ENCODE data around the gene CELSR2.
"Not testable (repeated sequence)": the region's sequence is repeated elsewhere in the genome, so short reads cannot be mapped to it uniquely, and the experiment has no call there.

CELSR2 gene

GRCh38 chr1:109298666-109299557 lies 49.6 kb downstream of the CELSR2 start:
- Histone ChIP-seq H3K36me3 (replicated peaks) (no peaks in the 10 kb centered on the region), H3K27ac (peak overlapping the region; percentile 91), H3K27me3 (replicated peaks) (no peaks in the 10 kb centered on the region), H3K4me3 (ENCODE audit: low read depth, low read length) (no peak overlapping the region)
- peak; percentile 93 for DNase-seq
- in situ Hi-C loops (cut with HindIII; ENCODE audit: low pct_ligation_motif_present, low sequenced_read_pairs) = no loop called here
- TF ChIP-seq CTCF (IDR thresholded peaks at IDR 0.05; ENCODE audit: low read depth, low read length, missing control alignments) = no peak

GRCh38 chr1:109299558-109300343 lies 50.4 kb downstream of the CELSR2 start:
- in situ Hi-C loops (cut with HindIII; ENCODE audit: low pct_ligation_motif_present, low sequenced_read_pairs) = no loop called here
- H3K4me3 ChIP-seq (ENCODE audit: low read depth, low read length) = no peak overlapping the region
- H3K36me3 ChIP-seq (replicated peaks) = no peaks in the 10 kb centered on the region
- no peaks in the 10 kb centered on the region for H3K27me3 ChIP-seq (replicated peaks)
- peak overlapping the region; percentile 91 for H3K27ac ChIP-seq
- no peak for TF ChIP-seq CTCF (IDR thresholded peaks at IDR 0.05; ENCODE audit: low read depth, low read length, missing control alignments)
- peak; percentile 77 for DNase-seq

- in situ Hi-C loops (cut with HindIII; ENCODE audit: low pct_ligation_motif_present, low sequenced_read_pairs) = no loop called here
- Histone ChIP-seq H3K27me3 (replicated peaks) (no peaks in the 10 kb centered on the region), H3K36me3 (replicated peaks) (no peaks in the 10 kb centered on the region), H3K4me3 (ENCODE audit: low read depth, low read length) (no peak overlapping the region), H3K27ac (no peak overlapping the region)
- TF ChIP-seq CTCF (IDR thresholded peaks at IDR 0.05; ENCODE audit: low read depth, low read length, missing control alignments) = no peak
- no peak for DNase-seq
These were observed 51.4 kb downstream of the CELSR2 start for GRCh38 chr1:109300650-109301151.

- in situ Hi-C loops (cut with HindIII; ENCODE audit: low pct_ligation_motif_present, low sequenced_read_pairs) = no loop called here
- Histone ChIP-seq H3K27ac (no peak overlapping the region), H3K4me3 (ENCODE audit: low read depth, low read length) (no peak overlapping the region), H3K27me3 (replicated peaks) (no peaks in the 10 kb centered on the region), H3K36me3 (replicated peaks) (no peaks in the 10 kb centered on the region)
- TF ChIP-seq CTCF (IDR thresholded peaks at IDR 0.05; ENCODE audit: low read depth, low read length, missing control alignments) = no peak
- DNase-seq = no peak
These were observed 52.5 kb downstream of the CELSR2 start for GRCh38 chr1:109301874-109302273.

GRCh38 chr1:109304226-109304920 lies 55.0 kb downstream of the CELSR2 start:
- in situ Hi-C loops (cut with HindIII; ENCODE audit: low pct_ligation_motif_present, low sequenced_read_pairs) = no loop called here
- no peak overlapping the region for H3K27ac ChIP-seq

GRCh38 chr1:109305991-109306390 lies 56.7 kb downstream of the CELSR2 start:
- DNase-seq; H3K27me3 ChIP-seq (replicated peaks); H3K27ac ChIP-seq; H3K4me3 ChIP-seq (ENCODE audit: low read depth, low read length); in situ Hi-C loops (cut with HindIII; ENCODE audit: low pct_ligation_motif_present, low sequenced_read_pairs); H3K36me3 ChIP-seq (replicated peaks): not testable (repeated sequence)

More at GRCh38 chr1:109304226-109304920, 55.0 kb downstream of the CELSR2 start:
- H3K36me3 ChIP-seq (replicated peaks) = no peaks in the 10 kb centered on the region
- H3K4me3 ChIP-seq (ENCODE audit: low read depth, low read length) = no peak overlapping the region
- TF ChIP-seq CTCF (IDR thresholded peaks at IDR 0.05; ENCODE audit: low read depth, low read length, missing control alignments) = no peak
- DNase-seq = no peak
- H3K27me3 ChIP-seq (replicated peaks) = no peaks in the 10 kb centered on the region
